NT2/D1 (cell line): ENCODE measurements around the gene GNAL.

Experiments used
- DNase-seq: peaks from one replicate; pipeline ENCODE4 v3.0.0-alpha.2; 2011; ENCODE audit warnings: low read depth, low spot score
- H3K27me3 ChIP-seq: 2 replicates; pipeline ENCODE4 v1.6.0; 2011; ENCODE audit warnings: mild to moderate bottlenecking; ENCODE audit not compliant: insufficient read length, insufficient read depth
- H3K36me3 ChIP-seq: 2 replicates; pipeline ENCODE4 v1.6.1; 2011; ENCODE audit warnings: mild to moderate bottlenecking, low read length, mixed read lengths; ENCODE audit not compliant: insufficient read depth, insufficient read length
- H3K4me1 ChIP-seq: 2 replicates; pipeline ENCODE4 v1.5.1; 2011; ENCODE audit not compliant: insufficient read depth, insufficient read length
- H3K4me3 ChIP-seq: 2 replicates; pipeline ENCODE4 v1.5.1; 2011; ENCODE audit warnings: low read depth; ENCODE audit not compliant: insufficient read length
- H3K9ac ChIP-seq: 2 replicates; pipeline ENCODE4 v1.6.0; 2011; ENCODE audit warnings: low read depth; ENCODE audit not compliant: insufficient read length
- H3K9me3 ChIP-seq: 2 replicates; pipeline ENCODE4 v1.5.1; 2011; ENCODE audit warnings: mild to moderate bottlenecking, low read length; ENCODE audit not compliant: insufficient read depth
- SUZ12 ChIP-seq: IDR thresholded peaks from 2 replicates; pipeline ENCODE4 v1.6.1; 2011; ENCODE audit not compliant: insufficient read length, insufficient read depth; ENCODE audit errors: extremely low read depth
- YY1 ChIP-seq: IDR thresholded peaks from 2 replicates; pipeline ENCODE4 v1.6.1; 2011; ENCODE audit not compliant: insufficient read length, insufficient read depth
- ZNF274 ChIP-seq: IDR thresholded peaks from 2 replicates; pipeline ENCODE4 v1.6.1; 2011; ENCODE audit warnings: mild to moderate bottlenecking, low read depth, low read length

The GNAL gene

GRCh38 chr18:11655606-11655932 is 33.5 kb upstream of the GNAL start:
- no peaks in the 10 kb centered on the region for H3K4me1 ChIP-seq
- no peak overlapping the region for H3K4me3 ChIP-seq
- TF ChIP-seq YY1 (no peak), SUZ12 (no peak), ZNF274 (no peak)
- no peaks in the 10 kb centered on the region for H3K36me3 ChIP-seq
- H3K9ac ChIP-seq, result no peak overlapping the region
- no peak for DNase-seq
- H3K9me3 ChIP-seq, result no peaks in the 10 kb centered on the region
- H3K27me3 ChIP-seq, result peaks cover 16% of the 10 kb centered on the region

GRCh38 chr18:11657152-11657551 is 31.9 kb upstream of the GNAL start:
- TF ChIP-seq SUZ12 (no peak), ZNF274 (no peak), YY1 (no peak)
- Histone ChIP-seq H3K36me3 (no peaks in the 10 kb centered on the region), H3K27me3 (peaks cover 16% of the 10 kb centered on the region), H3K9me3 (no peaks in the 10 kb centered on the region), H3K4me1 (no peaks in the 10 kb centered on the region), H3K9ac (no peak overlapping the region), H3K4me3 (no peak overlapping the region)
- no peak for DNase-seq

DNA sequence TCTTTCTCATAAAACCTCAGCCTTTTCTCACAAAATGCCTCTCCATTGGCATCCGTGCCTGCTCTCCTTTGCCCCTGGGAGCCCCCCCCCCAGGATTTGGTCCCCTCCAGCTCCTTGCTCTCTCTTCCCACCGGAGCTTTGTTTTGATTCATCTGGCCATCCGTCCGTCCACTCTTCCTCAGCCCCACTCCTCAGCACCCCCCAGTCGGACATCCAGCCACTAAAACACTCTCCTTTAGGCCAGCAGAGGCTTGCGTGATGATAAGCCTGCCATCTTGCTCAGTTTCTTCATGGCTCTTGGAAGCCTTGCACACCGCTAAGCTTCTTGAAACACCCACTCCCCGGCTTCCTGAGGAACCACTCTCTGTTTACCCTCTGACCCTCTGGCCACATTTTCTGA is 31.5 kb upstream of the GNAL start:
- Histone ChIP-seq H3K9ac (no peak overlapping the region), H3K4me3 (no peak overlapping the region), H3K27me3 (peaks cover 16% of the 10 kb centered on the region), H3K4me1 (no peaks in the 10 kb centered on the region), H3K36me3 (no peaks in the 10 kb centered on the region), H3K9me3 (no peaks in the 10 kb centered on the region)
- TF ChIP-seq SUZ12 (no peak), ZNF274 (no peak), YY1 (no peak)
- DNase-seq, result no peak

DNA sequence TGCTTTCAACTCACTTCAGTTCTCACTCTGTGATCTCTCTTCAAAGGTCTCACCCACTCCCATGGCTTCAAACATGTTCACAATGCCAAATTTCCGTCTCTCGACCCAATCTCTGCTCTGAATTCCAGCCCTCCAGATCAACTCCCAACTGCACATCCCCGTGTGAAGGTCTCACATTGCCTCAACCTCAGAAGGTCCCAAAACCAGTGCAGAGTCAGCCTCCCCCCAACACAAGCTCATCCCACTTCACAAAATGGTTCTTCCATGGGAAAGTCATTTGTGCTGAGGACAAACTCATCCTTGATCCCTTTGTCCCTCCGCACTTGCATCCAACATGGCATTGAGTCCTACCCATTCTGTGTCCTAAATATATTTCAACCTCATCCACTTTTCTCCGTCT is 31.0 kb upstream of the GNAL start:
- H3K4me1 ChIP-seq, result no peaks in the 10 kb centered on the region
- no peak overlapping the region for H3K4me3 ChIP-seq
- H3K27me3 ChIP-seq, result peaks cover 16% of the 10 kb centered on the region
- DNase-seq, result no peak
- no peaks in the 10 kb centered on the region for H3K36me3 ChIP-seq
- no peaks in the 10 kb centered on the region for H3K9me3 ChIP-seq
- no peak overlapping the region for H3K9ac ChIP-seq
- TF ChIP-seq YY1 (no peak), ZNF274 (no peak), SUZ12 (no peak)

- Histone ChIP-seq H3K4me1 (no peaks in the 10 kb centered on the region), H3K9ac (no peak overlapping the region), H3K36me3 (no peaks in the 10 kb centered on the region), H3K9me3 (no peaks in the 10 kb centered on the region), H3K4me3 (no peak overlapping the region), H3K27me3 (peaks cover 11% of the 10 kb centered on the region)
- DNase-seq, result no peak
- no peak for TF ChIP-seq YY1
- no peak for TF ChIP-seq SUZ12
- no peak for TF ChIP-seq ZNF274
These were observed 30.1 kb upstream of the GNAL start for GRCh38 chr18:11658989-11659388.

DNA sequence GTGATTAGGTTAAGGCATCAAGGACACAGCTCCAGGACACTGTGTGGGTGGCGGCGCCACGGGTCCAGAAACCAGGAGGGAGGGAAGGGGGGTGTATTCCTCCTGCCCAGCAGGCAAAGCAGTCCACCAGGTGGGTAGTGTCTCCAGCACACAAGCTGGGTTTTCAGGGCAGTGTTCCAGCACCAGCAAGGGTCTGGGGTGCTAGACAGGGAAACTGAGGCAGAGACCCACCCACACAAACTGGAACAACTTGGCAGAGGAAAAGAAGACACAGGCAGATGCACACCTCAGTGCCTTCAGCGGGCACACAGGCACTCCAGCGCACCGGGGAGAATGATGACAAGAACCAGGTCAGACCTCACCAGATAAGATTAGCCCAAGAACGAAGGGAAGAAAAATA is 28.4 kb upstream of the GNAL start:
- H3K4me3 ChIP-seq, result no peak overlapping the region
- H3K27me3 ChIP-seq, result no peaks in the 10 kb centered on the region
- DNase-seq, result no peak
- no peaks in the 10 kb centered on the region for H3K9me3 ChIP-seq
- no peaks in the 10 kb centered on the region for H3K36me3 ChIP-seq
- no peak for TF ChIP-seq ZNF274
- H3K9ac ChIP-seq, result no peak overlapping the region
- no peaks in the 10 kb centered on the region for H3K4me1 ChIP-seq

- Histone ChIP-seq H3K4me3 (no peak overlapping the region), H3K36me3 (no peaks in the 10 kb centered on the region), H3K4me1 (no peaks in the 10 kb centered on the region), H3K27me3 (no peaks in the 10 kb centered on the region), H3K9me3 (no peaks in the 10 kb centered on the region), H3K9ac (no peak overlapping the region)
- TF ChIP-seq YY1 (no peak), ZNF274 (no peak), SUZ12 (no peak)
- DNase-seq, result no peak
These were observed 27.6 kb upstream of the GNAL start for GRCh38 chr18:11661430-11661829.

GRCh38 chr18:11663439-11664029 is 25.5 kb upstream of the GNAL start:
- DNase-seq, result no peak

More at GRCh38 chr18:11663439-11664029, 25.5 kb upstream of the GNAL start:
- no peaks in the 10 kb centered on the region for H3K36me3 ChIP-seq
- no peak overlapping the region for H3K9ac ChIP-seq
- H3K4me3 ChIP-seq, result no peak overlapping the region
- no peaks in the 10 kb centered on the region for H3K4me1 ChIP-seq
- no peaks in the 10 kb centered on the region for H3K27me3 ChIP-seq
- no peaks in the 10 kb centered on the region for H3K9me3 ChIP-seq
- TF ChIP-seq YY1 (no peak), ZNF274 (no peak), SUZ12 (no peak)
